Measurements from ENCODE around the gene SLFN14.
"Not testable (repeated sequence)": the region's sequence is repeated elsewhere in the genome, so short reads cannot be mapped to it uniquely, and the experiment has no call there.

Gene SLFN14

GRCh38 chr17:35575759-35576158, 15.1 kb upstream of the SLFN14 start:
- Histone ChIP-seq H3K4me3 (no peak overlapping the region), H3K4me1 (peaks cover 0 to 23% (median 14%) of the 10 kb centered on the region in 4 donors)

GRCh38 chr17:35569405-35569804, 8.8 kb upstream of the SLFN14 start:
- peak overlapping the region in 1 of 2 donors; percentile 62 for H3K4me3 ChIP-seq

More at GRCh38 chr17:35575759-35576158, 15.1 kb upstream of the SLFN14 start:
- DNase-seq: no peak
- Histone ChIP-seq H3K9me3 (no peaks in the 10 kb centered on the region), H3K27ac (no peak overlapping the region), H3K27me3 (no peaks in the 10 kb centered on the region), H3K36me3 (peaks cover 0 to 19% (median 8%) of the 10 kb centered on the region in 3 donors)
- intact Hi-C loops (cut with DNase I; ENCODE audit: low total_unique reads): no loop called here
- no peak for TF ChIP-seq CTCF (IDR thresholded peaks at IDR 0.05)

GRCh38 chr17:35568561-35568960, 7.9 kb upstream of the SLFN14 start:
- H3K36me3 ChIP-seq: no peaks in the 10 kb centered on the region
- DNase-seq: no peak
- intact Hi-C loops (cut with DNase I; ENCODE audit: low total_unique reads): loop anchor here (10.0 kb wide), 1 partner anchor 324 kb away; the partner anchor contains the start of gene SLFN5
- H3K4me1 ChIP-seq: peaks cover 0 to 26% (median 16%) of the 10 kb centered on the region in 4 donors
- no peaks in the 10 kb centered on the region for H3K27me3 ChIP-seq
- peak overlapping the region; percentile 62 for H3K4me3 ChIP-seq
- TF ChIP-seq CTCF (IDR thresholded peaks at IDR 0.05): no peak
- no peaks in the 10 kb centered on the region for H3K9me3 ChIP-seq
- H3K27ac ChIP-seq: peak overlapping the region; percentile 80 to 89

More at GRCh38 chr17:35569405-35569804, 8.8 kb upstream of the SLFN14 start:
- TF ChIP-seq CTCF (IDR thresholded peaks at IDR 0.05): no peak
- intact Hi-C loops (cut with DNase I; ENCODE audit: low total_unique reads): loop anchor here (10.0 kb wide), 1 partner anchor 325 kb away; the partner anchor contains the start of gene SLFN5
- Histone ChIP-seq H3K36me3 (peaks cover 0 to 4% (median 2%) of the 10 kb centered on the region in 3 donors), H3K4me1 (peaks cover 0 to 26% (median 16%) of the 10 kb centered on the region in 4 donors), H3K9me3 (no peaks in the 10 kb centered on the region), H3K27ac (no peak overlapping the region), H3K27me3 (no peaks in the 10 kb centered on the region)
- DNase-seq: no peak

- Histone ChIP-seq H3K9me3 (no peaks in the 10 kb centered on the region), H3K36me3 (no peaks in the 10 kb centered on the region), H3K4me1 (peaks cover 0 to 26% (median 16%) of the 10 kb centered on the region in 4 donors), H3K27ac (peak overlapping the region; percentile 80 to 89), H3K27me3 (peaks cover 0 to 2% of the 10 kb centered on the region in 2 donors), H3K4me3 (peak overlapping the region; percentile 62)
- no peak for DNase-seq
- no peak for TF ChIP-seq CTCF (IDR thresholded peaks at IDR 0.05)
- intact Hi-C loops (cut with DNase I; ENCODE audit: low total_unique reads): loop anchor here (10.0 kb wide), 1 partner anchor 322 kb away; the partner anchor contains the start of gene SLFN5
Measured at GRCh38 chr17:35566968-35567367, 6.3 kb upstream of the SLFN14 start.

GRCh38 chr17:35563181-35563580, 2.6 kb upstream of the SLFN14 start:
- H3K27me3 ChIP-seq: peaks cover 0 to 12% of the 10 kb centered on the region in 2 donors
- not testable (repeated sequence) for H3K27ac ChIP-seq, H3K9me3 ChIP-seq, H3K4me1 ChIP-seq, H3K4me3 ChIP-seq, DNase-seq, H3K36me3 ChIP-seq
- intact Hi-C loops (cut with DNase I; ENCODE audit: low total_unique reads): loop anchor here (10.0 kb wide), 1 partner anchor 318 kb away; the partner anchor contains the start of gene SLFN5

- peaks cover 0 to 17% of the 10 kb centered on the region in 2 donors for H3K27me3 ChIP-seq
- no peaks in the 10 kb centered on the region for H3K9me3 ChIP-seq
- no peak for TF ChIP-seq CTCF (IDR thresholded peaks at IDR 0.05)
- H3K36me3 ChIP-seq: no peaks in the 10 kb centered on the region
- DNase-seq: no peak
- no peak overlapping the region for H3K4me3 ChIP-seq
- no peaks in the 10 kb centered on the region for H3K4me1 ChIP-seq
- intact Hi-C loops (cut with DNase I; ENCODE audit: low total_unique reads): loop anchor here (10.0 kb wide), 1 partner anchor 315 kb away; the partner anchor contains the start of gene SLFN5
- H3K27ac ChIP-seq: no peak overlapping the region
Measured at GRCh38 chr17:35559495-35560210, 966 bp downstream of the SLFN14 start.

Measured in tibial artery (tissue), 4 donors.